Measurements from ENCODE around the gene NT5C2. TPM values are rescaled to one million over a fixed set of nuclear protein-coding genes. Genes with fewer than 3 reads are reported as not detected.
"Not testable (repeated sequence)": the region's sequence is repeated elsewhere in the genome, so short reads cannot be mapped to it uniquely, and the experiment has no call there.

The NT5C2 gene
- total and polyA plus RNA-seq, 3 donors from 2014 or later = 105 to 125 (median 114) TPM

- intact Hi-C loops (cut with DNase I; ENCODE audit: low total_unique reads) = no loop called here
- H3K36me3 ChIP-seq (ENCODE audit: low read depth, missing control alignments) = no peaks in the 10 kb centered on the region
- no peak for TF ChIP-seq POLR2A (IDR thresholded peaks at IDR 0.05)
- TF ChIP-seq, protein P1, sequence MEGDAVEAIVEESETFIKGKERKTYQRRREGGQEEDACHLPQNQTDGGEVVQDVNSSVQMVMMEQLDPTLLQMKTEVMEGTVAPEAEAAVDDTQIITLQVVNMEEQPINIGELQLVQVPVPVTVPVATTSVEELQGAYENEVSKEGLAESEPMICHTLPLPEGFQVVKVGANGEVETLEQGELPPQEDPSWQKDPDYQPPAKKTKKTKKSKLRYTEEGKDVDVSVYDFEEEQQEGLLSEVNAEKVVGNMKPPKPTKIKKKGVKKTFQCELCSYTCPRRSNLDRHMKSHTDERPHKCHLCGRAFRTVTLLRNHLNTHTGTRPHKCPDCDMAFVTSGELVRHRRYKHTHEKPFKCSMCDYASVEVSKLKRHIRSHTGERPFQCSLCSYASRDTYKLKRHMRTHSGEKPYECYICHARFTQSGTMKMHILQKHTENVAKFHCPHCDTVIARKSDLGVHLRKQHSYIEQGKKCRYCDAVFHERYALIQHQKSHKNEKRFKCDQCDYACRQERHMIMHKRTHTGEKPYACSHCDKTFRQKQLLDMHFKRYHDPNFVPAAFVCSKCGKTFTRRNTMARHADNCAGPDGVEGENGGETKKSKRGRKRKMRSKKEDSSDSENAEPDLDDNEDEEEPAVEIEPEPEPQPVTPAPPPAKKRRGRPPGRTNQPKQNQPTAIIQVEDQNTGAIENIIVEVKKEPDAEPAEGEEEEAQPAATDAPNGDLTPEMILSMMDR (IDR thresholded peaks at IDR 0.05) = no peak
- peak overlapping the region in 1 of 2 donors; percentile 63 for H3K27ac ChIP-seq
- no peak overlapping the region for H3K4me3 ChIP-seq
- no peaks in the 10 kb centered on the region for H3K27me3 ChIP-seq
- no peak for DNase-seq
- peaks cover 30% of the 10 kb centered on the region for H3K4me1 ChIP-seq
- WGBS, 2 donors = 67 to 78% methylated on average over 6 of the region's 6 CpGs
- H3K9me3 ChIP-seq = no peaks in the 10 kb centered on the region
Measured at GRCh38 chr10:103186128-103186527, 6.9 kb downstream of the NT5C2 start.

DNA sequence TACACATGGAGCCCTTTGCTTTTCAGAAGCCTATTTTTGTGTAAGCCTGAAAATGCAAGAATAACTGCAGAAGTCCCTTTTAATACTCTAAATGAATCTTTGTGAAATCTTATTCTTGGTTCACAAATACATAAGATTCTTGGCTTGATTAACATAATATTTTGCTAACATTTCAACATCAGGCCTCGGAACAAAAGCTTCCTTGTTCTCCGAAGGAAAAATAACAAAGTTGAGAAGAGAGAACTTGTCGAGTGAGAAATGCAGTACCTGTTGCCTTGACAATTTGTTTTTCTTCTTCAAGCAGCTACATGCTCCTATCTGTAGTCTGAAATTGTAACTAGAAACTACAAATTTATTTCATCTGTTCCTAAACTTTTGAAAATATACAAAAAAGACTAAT lies 8.5 kb downstream of the NT5C2 start:
- no peak for DNase-seq
- Histone ChIP-seq H3K4me1 (peaks cover 25% of the 10 kb centered on the region), H3K36me3 (ENCODE audit: low read depth, missing control alignments) (no peaks in the 10 kb centered on the region), H3K4me3 (no peak overlapping the region), H3K9me3 (no peaks in the 10 kb centered on the region), H3K27me3 (no peaks in the 10 kb centered on the region), H3K27ac (peak overlapping the region; percentile 63 to 71)
- intact Hi-C loops (cut with DNase I; ENCODE audit: low total_unique reads) = no loop called here
- whole genome bisulfite sequencing, 2 donors = 28 to 35% methylated on average over 3 of the region's 3 CpGs
- TF ChIP-seq, protein P1 (IDR thresholded peaks at IDR 0.05) = no peak
- no peak for TF ChIP-seq POLR2A (IDR thresholded peaks at IDR 0.05)

GRCh38 chr10:103183991-103184451 lies 9.1 kb downstream of the NT5C2 start:
- Histone ChIP-seq H3K27ac (peak overlapping the region; percentile 63 to 71), H3K4me1 (peaks cover 22% of the 10 kb centered on the region)
- H3K9me3 ChIP-seq; H3K4me3 ChIP-seq; H3K36me3 ChIP-seq (ENCODE audit: low read depth, missing control alignments); H3K27me3 ChIP-seq; intact Hi-C loops (cut with DNase I; ENCODE audit: low total_unique reads): not testable (repeated sequence)
- 46 to 59% methylated on average over 12 of the region's 12 CpGs for WGBS, 2 donors
- peak; percentile 72 for DNase-seq

DNA sequence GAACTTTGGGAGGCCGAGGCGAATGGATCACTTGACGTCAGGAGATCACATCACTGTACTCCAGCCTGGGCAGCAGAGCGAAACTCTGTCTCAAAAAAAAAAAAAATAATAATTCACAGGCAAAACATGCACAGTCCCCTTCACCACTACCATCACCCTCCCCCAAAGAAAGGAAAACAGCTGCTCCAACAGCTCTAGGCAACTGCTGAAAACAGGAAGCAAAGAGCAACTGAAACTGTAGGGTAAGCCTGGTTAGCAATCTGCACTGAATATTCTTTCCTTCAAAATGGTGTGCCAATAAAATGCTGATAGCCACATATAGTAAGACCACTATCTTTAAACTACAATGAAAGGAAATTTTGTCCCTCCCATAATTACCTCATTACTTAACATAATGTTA lies 11.8 kb downstream of the NT5C2 start:
- DNase-seq = no peak
- H3K27me3 ChIP-seq = no peaks in the 10 kb centered on the region
- H3K27ac ChIP-seq = no peak overlapping the region
- H3K4me1 ChIP-seq = peaks cover 12% of the 10 kb centered on the region
- intact Hi-C loops (cut with DNase I; ENCODE audit: low total_unique reads) = no loop called here
- H3K36me3 ChIP-seq (ENCODE audit: low read depth, missing control alignments) = no peaks in the 10 kb centered on the region
- no peaks in the 10 kb centered on the region for H3K9me3 ChIP-seq
- TF ChIP-seq, protein P1 (IDR thresholded peaks at IDR 0.05) = no peak
- TF ChIP-seq POLR2A (IDR thresholded peaks at IDR 0.05) = no peak
- WGBS, 2 donors = 79 to 84% methylated on average over 4 of the region's 4 CpGs
- no peak overlapping the region for H3K4me3 ChIP-seq

DNA sequence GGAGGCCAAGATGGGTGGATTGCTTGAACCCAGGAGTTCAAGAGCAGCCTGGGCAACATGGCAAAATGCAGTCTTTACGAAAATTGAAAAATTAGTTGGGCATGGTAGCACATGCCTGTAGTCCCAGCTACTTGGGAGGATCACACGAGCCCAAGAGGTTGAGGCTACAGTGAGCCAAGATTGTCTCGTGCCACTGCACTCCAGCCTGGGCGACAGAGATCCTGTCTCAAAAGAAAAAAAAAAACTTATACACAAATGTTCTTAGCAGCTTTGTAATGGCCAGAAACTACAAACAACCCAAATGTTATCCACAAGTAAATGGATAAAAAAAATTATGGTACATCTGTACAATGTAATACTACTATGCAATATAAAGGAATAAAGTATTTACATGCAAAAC lies 12.6 kb downstream of the NT5C2 start:
- DNase-seq = no peak
- Histone ChIP-seq H3K9me3 (no peaks in the 10 kb centered on the region), H3K27ac (no peak overlapping the region), H3K4me1 (peaks cover 10% of the 10 kb centered on the region), H3K36me3 (ENCODE audit: low read depth, missing control alignments) (no peaks in the 10 kb centered on the region), H3K4me3 (no peak overlapping the region), H3K27me3 (no peaks in the 10 kb centered on the region)
- intact Hi-C loops (cut with DNase I; ENCODE audit: low total_unique reads) = no loop called here
- TF ChIP-seq, protein P1 (IDR thresholded peaks at IDR 0.05) = no peak
- no peak for TF ChIP-seq POLR2A (IDR thresholded peaks at IDR 0.05)
- 84 to 97% methylated on average over 4 of the region's 4 CpGs for WGBS, 2 donors

All from testis (tissue), 3 donors.